GM18873 (cell line): ENCODE measurements around the gene DEFB127.
"Not testable (repeated sequence)": the region's sequence is repeated elsewhere in the genome, so short reads cannot be mapped to it uniquely, and the experiment has no call there.

Experiments used
- ATAC-seq: cut with Tn5 transposase; IDR thresholded peaks from one replicate; pipeline ENCODE4 v1.9.1; 2021; ENCODE audit warnings: mild to moderate bottlenecking, moderate library complexity, moderate number of reproducible peaks; ENCODE audit not compliant: unreplicated experiment, low FRiP score

DEFB127 gene, protein sequence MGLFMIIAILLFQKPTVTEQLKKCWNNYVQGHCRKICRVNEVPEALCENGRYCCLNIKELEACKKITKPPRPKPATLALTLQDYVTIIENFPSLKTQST

DNA sequence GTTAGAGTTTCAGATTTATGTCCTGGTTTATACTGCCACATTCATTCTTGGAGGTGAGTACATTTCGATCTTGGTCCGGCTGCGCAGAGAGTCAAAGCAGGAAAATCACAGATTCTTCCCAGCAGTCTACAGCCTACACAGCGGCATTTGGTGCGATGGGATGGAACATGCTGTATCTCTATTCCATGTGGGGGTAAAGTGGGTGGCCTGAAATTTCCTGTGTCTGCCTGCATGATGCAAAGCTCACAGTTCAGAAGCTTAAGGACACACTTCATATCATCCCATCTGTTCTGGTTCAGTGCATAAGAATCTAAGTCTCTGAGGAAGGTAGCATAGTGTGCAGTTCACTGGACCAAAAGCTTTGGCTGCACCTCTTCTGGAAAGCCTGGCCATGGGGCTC is at the start of gene DEFB127:
Gene DEFB127, plus strand, starts transcription at position 301 of the 400 bp plus-strand sequence. Its CDS starts 91 bp downstream, at position 392.
- ATAC-seq, result no peak

DNA sequence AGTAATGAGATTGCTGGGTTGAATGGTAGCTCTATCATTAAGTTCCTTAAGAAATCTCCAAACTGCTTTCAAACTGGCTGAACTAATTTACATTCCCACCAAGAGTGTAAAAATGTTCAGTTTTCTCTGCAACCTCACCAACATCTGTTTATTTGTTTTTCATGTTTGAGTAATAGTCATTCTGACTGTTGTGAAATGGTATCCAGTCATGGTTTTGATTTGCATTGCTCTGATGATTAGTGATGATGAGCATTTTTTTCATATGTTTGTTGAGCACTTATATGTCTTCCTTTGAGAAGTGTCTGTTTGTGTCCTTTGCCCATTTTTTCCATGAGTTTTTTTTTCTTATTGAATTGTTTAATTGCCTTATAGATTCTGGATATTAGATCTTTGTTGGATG is 44.9 kb upstream of the DEFB127 start:
- ATAC-seq, result no peak

DNA sequence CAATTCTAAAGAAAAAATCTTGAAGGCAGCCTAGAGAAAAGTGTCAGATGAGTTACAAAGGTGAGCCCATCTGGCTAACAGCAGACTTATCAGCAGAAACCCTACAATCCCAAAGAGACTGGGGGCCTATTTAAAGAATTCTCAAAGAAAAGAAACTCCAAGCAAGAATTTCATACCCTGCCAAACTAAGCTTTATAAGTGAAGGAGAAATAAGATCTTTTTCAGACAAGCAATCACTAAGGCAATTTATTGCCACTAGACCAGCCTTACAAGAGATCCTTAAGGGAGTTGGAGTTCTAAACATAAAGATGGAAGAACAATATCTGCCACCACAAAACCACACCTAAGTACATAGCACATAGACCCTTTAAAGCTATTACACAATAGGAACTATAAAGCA is 39.7 kb upstream of the DEFB127 start:
- no peak for ATAC-seq

DNA sequence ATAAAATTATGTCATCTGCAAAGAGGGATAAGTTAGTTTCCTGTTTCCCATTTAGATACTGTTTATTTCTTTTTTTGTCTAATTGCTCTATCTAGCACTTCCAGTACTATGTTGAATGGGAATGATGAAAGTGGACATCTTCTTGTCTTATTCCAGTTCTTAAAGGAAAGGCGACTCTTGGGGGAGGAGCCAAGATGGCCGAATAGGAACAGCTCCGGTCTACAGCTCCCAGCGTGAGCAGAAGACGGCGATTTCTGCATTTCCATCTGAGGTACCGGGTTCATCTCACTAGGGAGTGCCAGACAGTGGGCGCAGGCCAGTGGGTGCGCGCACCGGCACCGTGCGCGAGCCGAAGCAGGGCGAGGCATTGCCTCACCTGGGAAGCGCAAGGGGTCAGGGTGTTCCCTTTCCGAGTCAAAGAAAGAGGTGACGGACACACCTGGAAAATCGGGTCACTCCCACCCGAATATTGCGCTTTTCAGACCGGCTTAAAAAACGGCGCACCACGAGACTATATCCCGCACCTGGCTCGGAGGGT is 27.4 kb upstream of the DEFB127 start:
- not testable (repeated sequence) for ATAC-seq

DNA sequence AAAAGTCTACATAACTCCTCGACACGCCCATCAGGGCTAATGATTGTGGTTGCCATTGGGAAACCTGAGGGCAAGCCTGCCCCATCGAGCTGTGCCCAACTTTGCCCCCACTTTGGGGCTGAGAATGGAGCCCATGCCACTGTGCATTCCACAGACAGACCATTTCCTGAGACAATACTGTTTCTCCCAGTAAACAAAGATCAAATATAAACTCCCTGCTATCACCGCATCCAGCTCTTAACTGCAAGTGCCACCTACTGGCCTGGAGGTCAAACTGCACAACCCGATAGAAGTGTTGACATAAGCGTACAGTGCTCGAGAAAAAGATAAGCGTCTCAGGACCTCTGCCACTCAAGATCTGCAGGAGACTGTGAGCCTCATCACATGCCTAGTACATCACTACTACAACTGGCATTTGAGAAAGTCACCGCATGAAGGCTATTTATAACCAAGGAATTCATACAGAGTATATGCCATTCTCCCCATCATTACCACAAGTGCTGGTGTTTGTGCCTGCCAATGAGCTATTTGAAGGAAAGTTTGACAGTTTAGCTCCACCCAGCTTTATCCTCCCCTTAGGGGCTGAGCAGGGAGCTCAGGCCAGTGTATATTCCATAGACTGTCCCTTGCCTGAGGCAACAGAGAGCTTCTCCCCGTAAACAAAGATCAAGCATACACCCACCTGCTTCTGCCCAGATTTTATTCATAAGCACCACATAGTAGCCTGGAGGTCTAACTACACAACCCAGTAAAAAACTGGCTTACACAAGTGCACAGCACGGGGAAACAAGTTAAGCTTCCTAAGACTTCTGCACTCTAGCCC is 19.4 kb upstream of the DEFB127 start:
- no peak for ATAC-seq

DNA sequence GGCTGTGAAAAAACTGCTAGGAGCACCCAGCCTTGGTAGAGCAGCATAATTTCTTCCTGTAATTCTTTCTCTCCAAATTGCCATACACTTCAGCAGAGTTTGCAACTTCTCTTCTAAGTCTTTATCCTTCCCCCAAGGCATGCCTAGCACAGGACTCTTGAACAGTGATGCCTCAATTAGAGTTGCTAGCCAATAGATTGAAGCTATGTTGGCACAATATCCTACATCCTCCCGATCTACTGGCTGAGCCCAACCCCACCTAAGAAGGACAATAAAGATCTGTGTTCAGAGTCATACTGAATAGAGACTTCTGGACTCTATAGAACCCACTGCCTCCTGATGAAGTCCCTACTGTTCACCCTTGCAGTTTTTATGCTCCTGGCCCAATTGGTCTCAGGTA is 15.0 kb upstream of the DEFB127 start, which contains the start of gene DEFB126:
Gene DEFB126, plus strand, starts transcription at position 301 of the 400 bp plus-strand sequence. Its CDS starts 39 bp downstream, at position 340.
- no peak for ATAC-seq

DNA sequence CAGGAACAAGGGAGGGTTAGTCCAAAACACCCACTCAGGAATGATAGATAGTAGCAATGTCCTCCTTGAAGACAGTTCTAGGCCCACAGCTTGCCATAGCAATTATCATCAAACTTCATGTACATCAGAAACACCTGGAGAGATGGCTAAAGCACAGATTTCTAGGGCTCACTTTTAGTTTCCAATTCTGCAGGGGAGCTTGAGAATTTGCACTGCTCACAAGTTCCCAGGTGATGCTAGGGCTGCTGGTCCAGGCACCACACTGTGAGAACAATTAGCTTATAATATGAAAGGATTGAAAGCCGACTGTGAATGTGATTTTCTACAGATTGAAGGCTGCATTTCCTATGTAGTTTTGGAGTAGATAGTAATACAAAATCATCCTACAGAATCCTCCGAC is 11.4 kb upstream of the DEFB127 start:
- ATAC-seq, result no peak

DNA sequence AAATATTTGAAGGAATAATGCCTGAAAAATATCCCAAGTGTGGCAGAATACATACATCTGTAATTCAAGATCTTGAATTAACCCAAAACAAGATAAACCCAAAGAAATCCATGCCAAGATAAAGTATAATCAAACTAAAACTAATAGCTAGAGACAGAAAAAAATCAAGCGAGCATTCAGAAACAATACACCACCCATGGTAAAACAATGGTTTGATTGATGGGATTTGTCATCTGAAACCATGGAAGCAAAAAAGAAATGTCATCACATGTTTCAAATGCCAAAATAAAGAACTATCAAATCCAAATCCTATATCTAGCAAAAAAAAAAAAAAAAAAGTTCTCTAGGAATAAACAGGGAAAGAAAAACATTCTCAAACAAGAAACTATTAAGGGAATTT is 5.1 kb upstream of the DEFB127 start:
- no peak for ATAC-seq

DNA sequence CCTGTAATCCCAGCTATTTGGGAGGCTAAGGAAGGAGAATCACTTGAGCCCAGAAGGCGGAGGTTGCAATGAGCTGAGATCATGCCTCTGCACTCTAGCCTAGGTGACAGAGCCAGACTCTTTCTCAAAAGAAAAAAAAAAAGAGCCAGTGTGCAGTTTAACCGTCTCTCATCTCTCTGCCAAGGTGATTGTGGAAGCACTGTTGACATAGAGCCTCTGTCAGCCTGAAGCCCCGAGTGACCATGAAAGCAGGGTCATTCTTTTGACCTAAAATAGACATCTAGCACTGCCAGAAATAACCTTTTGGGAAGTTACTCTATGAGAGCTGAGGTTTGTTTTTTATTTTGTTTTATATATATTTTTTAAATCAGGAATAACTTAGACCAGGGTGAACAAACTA is 7.4 kb downstream of the DEFB127 start:
- no peak for ATAC-seq

DNA sequence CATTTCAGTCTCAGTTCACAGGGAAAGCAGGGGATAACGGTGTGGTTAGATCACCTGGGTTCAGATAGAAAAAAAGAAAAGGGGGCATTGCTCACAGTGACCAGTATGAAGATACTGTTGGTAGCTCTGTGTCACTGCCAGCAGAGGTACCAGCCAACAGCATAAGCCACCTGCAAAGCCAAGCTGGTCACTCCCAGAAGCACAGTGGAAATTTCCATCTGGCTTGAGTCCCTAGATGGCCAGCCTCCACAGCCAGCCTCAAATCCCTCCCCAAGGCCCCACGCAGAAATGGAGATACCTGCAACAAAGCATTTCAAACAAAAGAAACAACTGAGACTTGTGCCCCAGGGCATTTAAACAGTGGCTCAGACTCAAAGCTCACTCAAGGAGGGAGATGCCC is 11.6 kb downstream of the DEFB127 start:
- ATAC-seq, result no peak

DNA sequence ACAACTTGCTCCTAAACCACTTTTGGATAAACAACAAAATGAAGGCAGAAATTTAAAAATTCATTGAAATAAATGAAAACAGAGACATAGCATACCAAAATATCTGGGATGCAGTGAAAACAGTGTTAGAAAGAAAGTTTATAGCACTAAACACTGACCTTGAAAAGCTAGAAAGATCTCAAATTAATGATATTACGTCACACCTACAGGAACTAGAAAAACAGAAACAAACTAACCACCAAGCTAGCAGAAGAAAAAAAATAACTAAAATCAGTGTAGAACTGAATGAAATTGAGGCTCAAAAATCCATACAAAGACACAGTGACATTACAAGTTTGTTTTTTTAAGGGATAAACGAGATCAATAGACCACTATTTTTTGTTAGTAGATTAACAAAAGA is 27.0 kb downstream of the DEFB127 start:
- ATAC-seq, result no peak

DNA sequence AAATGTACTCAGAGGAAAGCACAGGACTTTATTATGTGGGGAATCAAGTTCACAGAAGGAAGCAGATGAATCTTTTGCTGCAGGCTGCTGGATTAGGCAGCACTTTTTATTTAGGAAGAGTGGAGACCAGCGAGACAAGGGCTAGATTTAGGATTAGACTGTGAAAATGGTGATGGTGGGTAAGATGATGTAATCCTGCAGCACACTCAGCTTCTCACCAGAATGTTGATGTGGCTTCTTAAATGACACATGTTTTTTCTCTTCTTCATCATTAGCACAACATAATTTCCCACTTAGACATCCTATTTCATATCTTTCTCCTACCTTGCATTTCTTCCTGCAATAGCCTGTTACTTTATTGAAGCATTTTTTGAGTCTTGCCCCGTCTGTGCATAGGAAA is 30.5 kb downstream of the DEFB127 start:
- ATAC-seq, result no peak

DNA sequence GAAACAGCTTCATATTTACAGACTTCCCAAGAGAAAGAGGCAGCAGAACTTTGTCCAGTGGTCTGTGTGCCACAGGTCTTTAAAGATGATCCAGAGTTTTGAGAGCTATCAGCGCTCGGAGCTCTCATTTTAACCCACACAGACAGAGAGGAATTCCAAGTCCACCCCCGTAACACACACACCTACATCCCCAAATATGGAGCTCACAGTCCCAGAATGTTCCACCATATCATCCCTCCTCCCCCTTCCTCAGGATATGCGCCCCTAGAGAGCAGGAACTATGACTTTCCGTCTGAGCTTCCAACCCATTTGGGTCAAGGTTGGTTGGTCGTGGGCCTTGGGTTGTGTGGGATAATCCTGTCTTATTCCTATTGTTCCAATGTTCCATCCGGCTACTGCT is 32.4 kb downstream of the DEFB127 start, which contains the start of gene DEFB128:
Gene DEFB128, minus strand, starts transcription at position 101 of the 400 bp plus-strand sequence. Its CDS starts 88 bp downstream, at position 13.
- no peak for ATAC-seq

DNA sequence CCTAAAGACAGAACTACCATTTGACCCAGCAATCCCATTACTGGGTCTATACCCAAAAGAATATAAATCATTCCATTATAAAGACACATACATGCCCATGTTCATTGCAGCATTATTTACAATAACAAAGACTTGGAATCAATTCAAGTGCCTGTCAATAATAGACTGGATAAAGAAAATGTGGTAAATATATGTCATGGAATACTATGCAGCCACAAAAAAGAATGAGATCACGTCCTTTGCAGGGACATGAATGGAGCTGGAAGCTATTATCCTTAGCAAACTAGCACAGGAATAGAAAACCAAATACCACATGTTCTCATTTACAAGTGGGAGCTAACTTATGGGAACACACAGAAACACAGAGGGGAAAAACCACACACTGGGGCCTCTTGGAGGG is 41.0 kb downstream of the DEFB127 start:
- ATAC-seq, result no peak

DNA sequence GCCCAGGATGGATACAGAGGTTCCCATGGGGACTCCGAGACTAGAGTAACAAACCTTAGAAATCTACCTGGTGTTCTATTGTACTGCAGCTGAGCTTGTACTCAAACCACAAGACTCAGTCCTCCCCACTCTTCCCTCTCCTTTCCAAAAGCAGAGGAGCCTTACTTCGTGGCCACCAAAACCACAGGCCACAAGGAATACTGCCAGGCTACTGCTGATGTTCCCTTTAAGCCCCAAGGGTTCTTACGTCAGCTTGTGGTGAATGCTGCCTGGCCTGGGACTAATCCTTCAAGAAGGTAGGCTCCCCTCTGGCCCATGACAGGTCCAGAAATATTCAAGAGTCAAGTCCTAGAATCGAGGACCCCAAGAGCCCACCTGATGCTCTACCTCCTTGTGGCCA is 42.7 kb downstream of the DEFB127 start:
- no peak for ATAC-seq

DNA sequence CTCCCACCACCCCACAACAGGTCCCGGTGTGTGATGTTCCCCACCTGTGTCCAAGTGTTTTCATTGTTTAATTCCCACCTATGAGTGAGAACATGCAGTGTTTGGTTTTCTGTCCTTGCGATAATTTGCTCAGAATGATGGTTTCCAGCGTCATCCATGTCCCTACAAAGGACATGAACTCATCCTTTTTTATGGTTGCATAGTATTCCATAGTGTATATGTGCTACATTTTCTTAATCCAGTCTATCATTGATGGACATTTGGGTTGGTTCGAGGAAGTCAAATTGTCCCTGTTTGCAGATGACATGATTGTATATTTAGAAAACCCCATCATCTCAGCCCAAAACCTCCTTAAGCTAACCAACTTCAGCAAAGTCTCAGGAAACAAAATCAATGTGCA is 46.4 kb downstream of the DEFB127 start:
- ATAC-seq, result not testable (repeated sequence)
